GM04504 (cell line): Measurements from ENCODE around the gene SYT14.
A peak's percentile ranks its signal among the peaks of the same experiment; 100 is the strongest.
"Not testable (repeated sequence)": the region's sequence is repeated elsewhere in the genome, so short reads cannot be mapped to it uniquely, and the experiment has no call there.

Experiments
- DNase-seq: peaks from one replicate; pipeline ENCODE4 v3.0.0-alpha.2; 2012; ENCODE audit warnings: low read depth

The SYT14 gene

GRCh38 chr1:210123383-210123782, 185.4 kb downstream of the SYT14 start:
- DNase-seq = no peak

GRCh38 chr1:210123924-210124589, 186.0 kb downstream of the SYT14 start:
- DNase-seq = peak; percentile 38

GRCh38 chr1:210124736-210125135, 186.7 kb downstream of the SYT14 start:
- DNase-seq = no peak

- DNase-seq = peak; percentile 8
Measured at GRCh38 chr1:210125143-210125542, 187.1 kb downstream of the SYT14 start.

- no peak for DNase-seq
Measured at GRCh38 chr1:210129092-210129491, 191.1 kb downstream of the SYT14 start.

- no peak for DNase-seq
Measured at GRCh38 chr1:210129759-210130158, 191.7 kb downstream of the SYT14 start.

GRCh38 chr1:210132582-210132981, 194.6 kb downstream of the SYT14 start:
- DNase-seq = peak; percentile 11

- DNase-seq = peak; percentile 38
Measured at GRCh38 chr1:210143465-210144062, 205.5 kb downstream of the SYT14 start.

- no peak for DNase-seq
Measured at GRCh38 chr1:210144736-210145135, 206.7 kb downstream of the SYT14 start.

GRCh38 chr1:210151052-210151672, 213.1 kb downstream of the SYT14 start:
- DNase-seq = no peak

- DNase-seq = no peak
Measured at GRCh38 chr1:210159211-210159610, 221.2 kb downstream of the SYT14 start.

- DNase-seq = no peak
Measured at GRCh38 chr1:210170220-210170619, 232.2 kb downstream of the SYT14 start.

- DNase-seq = no peak
Measured at GRCh38 chr1:210174133-210174532, 236.1 kb downstream of the SYT14 start.

- DNase-seq = no peak
Measured at GRCh38 chr1:210185063-210185462, 247.0 kb downstream of the SYT14 start.

GRCh38 chr1:210187849-210188606, 250.0 kb downstream of the SYT14 start:
- DNase-seq = peak; percentile 35

GRCh38 chr1:210189426-210189825, 251.4 kb downstream of the SYT14 start:
- DNase-seq = no peak

- no peak for DNase-seq
Measured at GRCh38 chr1:210195635-210196160, 257.7 kb downstream of the SYT14 start.

GRCh38 chr1:210196266-210196665, 258.2 kb downstream of the SYT14 start:
- not testable (repeated sequence) for DNase-seq

GRCh38 chr1:210198840-210199239, 260.8 kb downstream of the SYT14 start:
- DNase-seq = no peak

- DNase-seq = no peak
Measured at GRCh38 chr1:210200124-210200736, 262.2 kb downstream of the SYT14 start.

- no peak for DNase-seq
Measured at GRCh38 chr1:210201681-210202080, 263.7 kb downstream of the SYT14 start.
